Measurements from ENCODE around the gene KRAS. TPM values are rescaled to one million over a fixed set of nuclear protein-coding genes. Genes with fewer than 3 reads are reported as not detected.
A peak's percentile ranks its signal among the peaks of the same experiment; 100 is the strongest.

The KRAS gene
- polyA plus RNA-seq, 2 donors = 9.6 to 12.1 TPM

- no peaks in the 10 kb centered on the region for H3K9me3 ChIP-seq (ENCODE audit: control insufficient read depth in 2 of 2, insufficient read depth in 1 of 2, low read depth in 1 of 2, low read length in 1 of 2)
- no peaks in the 10 kb centered on the region for H3K36me3 ChIP-seq (ENCODE audit: control insufficient read depth in 2 of 2, insufficient read depth in 2 of 2, low read length in 1 of 2)
- no peaks in the 10 kb centered on the region for H3K4me1 ChIP-seq (ENCODE audit: control insufficient read depth in 2 of 2, insufficient read depth in 2 of 2, low read length in 1 of 2)
- H3K27ac ChIP-seq (ENCODE audit: low read depth in 2 of 2, low read length in 1 of 2) = no peak overlapping the region
- no peaks in the 10 kb centered on the region for H3K27me3 ChIP-seq (ENCODE audit: control insufficient read depth in 1 of 2, insufficient read depth in 2 of 2, low read length in 2 of 2)
- no peak overlapping the region for H3K4me3 ChIP-seq (ENCODE audit: low read depth in 1 of 2, low read length in 2 of 2)
- 94 to 96% methylated on average over 6 of the region's 6 CpGs for WGBS, 2 donors
Measured at GRCh38 chr12:25278269-25278668, 27.5 kb upstream of the KRAS start.

- no peaks in the 10 kb centered on the region for H3K36me3 ChIP-seq (ENCODE audit: control insufficient read depth in 2 of 2, insufficient read depth in 2 of 2, low read length in 1 of 2)
- no peak overlapping the region for H3K4me3 ChIP-seq (ENCODE audit: low read depth in 1 of 2, low read length in 2 of 2)
- no peaks in the 10 kb centered on the region for H3K9me3 ChIP-seq (ENCODE audit: control insufficient read depth in 2 of 2, insufficient read depth in 1 of 2, low read depth in 1 of 2, low read length in 1 of 2)
- peak overlapping the region in 1 of 2 donors; percentile 7 for H3K27ac ChIP-seq (ENCODE audit: low read depth in 2 of 2, low read length in 1 of 2)
- H3K27me3 ChIP-seq (ENCODE audit: control insufficient read depth in 1 of 2, insufficient read depth in 2 of 2, low read length in 2 of 2) = no peaks in the 10 kb centered on the region
- no peaks in the 10 kb centered on the region for H3K4me1 ChIP-seq (ENCODE audit: control insufficient read depth in 2 of 2, insufficient read depth in 2 of 2, low read length in 1 of 2)
- 70 to 71% methylated on average over 4 of the region's 4 CpGs for WGBS, 2 donors
Measured at GRCh38 chr12:25276199-25276937, 25.6 kb upstream of the KRAS start.

- no peaks in the 10 kb centered on the region for H3K4me1 ChIP-seq (ENCODE audit: control insufficient read depth in 2 of 2, insufficient read depth in 2 of 2, low read length in 1 of 2)
- 64 to 77% methylated on average over 4 of the region's 4 CpGs for WGBS, 2 donors
Measured at GRCh38 chr12:25271486-25272098, 20.9 kb upstream of the KRAS start.

GRCh38 chr12:25269701-25270100 is 19.0 kb upstream of the KRAS start:
- H3K27ac ChIP-seq (ENCODE audit: low read depth in 2 of 2, low read length in 1 of 2) = no peak overlapping the region
- H3K4me1 ChIP-seq (ENCODE audit: control insufficient read depth in 2 of 2, insufficient read depth in 2 of 2, low read length in 1 of 2) = no peaks in the 10 kb centered on the region
- no peak overlapping the region for H3K4me3 ChIP-seq (ENCODE audit: low read depth in 1 of 2, low read length in 2 of 2)
- no peaks in the 10 kb centered on the region for H3K36me3 ChIP-seq (ENCODE audit: control insufficient read depth in 2 of 2, insufficient read depth in 2 of 2, low read length in 1 of 2)
- WGBS, 2 donors = 89 to 90% methylated on average over 2 of the region's 2 CpGs
- H3K27me3 ChIP-seq (ENCODE audit: control insufficient read depth in 1 of 2, insufficient read depth in 2 of 2, low read length in 2 of 2) = no peaks in the 10 kb centered on the region
- no peaks in the 10 kb centered on the region for H3K9me3 ChIP-seq (ENCODE audit: control insufficient read depth in 2 of 2, insufficient read depth in 1 of 2, low read depth in 1 of 2, low read length in 1 of 2)

More at GRCh38 chr12:25271486-25272098, 20.9 kb upstream of the KRAS start:
- Histone ChIP-seq H3K4me3 (ENCODE audit: low read depth in 1 of 2, low read length in 2 of 2) (no peak overlapping the region), H3K9me3 (ENCODE audit: control insufficient read depth in 2 of 2, insufficient read depth in 1 of 2, low read depth in 1 of 2, low read length in 1 of 2) (no peaks in the 10 kb centered on the region), H3K36me3 (ENCODE audit: control insufficient read depth in 2 of 2, insufficient read depth in 2 of 2, low read length in 1 of 2) (no peaks in the 10 kb centered on the region), H3K27ac (ENCODE audit: low read depth in 2 of 2, low read length in 1 of 2) (no peak overlapping the region), H3K27me3 (ENCODE audit: control insufficient read depth in 1 of 2, insufficient read depth in 2 of 2, low read length in 2 of 2) (no peaks in the 10 kb centered on the region)

- Histone ChIP-seq H3K36me3 (ENCODE audit: control insufficient read depth in 2 of 2, insufficient read depth in 2 of 2, low read length in 1 of 2) (no peaks in the 10 kb centered on the region), H3K9me3 (ENCODE audit: control insufficient read depth in 2 of 2, insufficient read depth in 1 of 2, low read depth in 1 of 2, low read length in 1 of 2) (no peaks in the 10 kb centered on the region)
Measured at GRCh38 chr12:25266497-25266896, 15.8 kb upstream of the KRAS start.

GRCh38 chr12:25264862-25265261 is 14.1 kb upstream of the KRAS start:
- 50 to 52% methylated on average over 1 of the region's 1 CpG for WGBS, 2 donors
- H3K4me1 ChIP-seq (ENCODE audit: control insufficient read depth in 2 of 2, insufficient read depth in 2 of 2, low read length in 1 of 2) = no peaks in the 10 kb centered on the region
- H3K36me3 ChIP-seq (ENCODE audit: control insufficient read depth in 2 of 2, insufficient read depth in 2 of 2, low read length in 1 of 2) = no peaks in the 10 kb centered on the region
- H3K9me3 ChIP-seq (ENCODE audit: control insufficient read depth in 2 of 2, insufficient read depth in 1 of 2, low read depth in 1 of 2, low read length in 1 of 2) = no peaks in the 10 kb centered on the region
- no peak overlapping the region for H3K4me3 ChIP-seq (ENCODE audit: low read depth in 1 of 2, low read length in 2 of 2)
- no peaks in the 10 kb centered on the region for H3K27me3 ChIP-seq (ENCODE audit: control insufficient read depth in 1 of 2, insufficient read depth in 2 of 2, low read length in 2 of 2)
- H3K27ac ChIP-seq (ENCODE audit: low read depth in 2 of 2, low read length in 1 of 2) = no peak overlapping the region

More at GRCh38 chr12:25266497-25266896, 15.8 kb upstream of the KRAS start:
- Histone ChIP-seq H3K27ac (ENCODE audit: low read depth in 2 of 2, low read length in 1 of 2) (no peak overlapping the region), H3K27me3 (ENCODE audit: control insufficient read depth in 1 of 2, insufficient read depth in 2 of 2, low read length in 2 of 2) (no peaks in the 10 kb centered on the region), H3K4me1 (ENCODE audit: control insufficient read depth in 2 of 2, insufficient read depth in 2 of 2, low read length in 1 of 2) (no peaks in the 10 kb centered on the region), H3K4me3 (ENCODE audit: low read depth in 1 of 2, low read length in 2 of 2) (no peak overlapping the region)

GRCh38 chr12:25264114-25264513 is 13.4 kb upstream of the KRAS start:
- Histone ChIP-seq H3K4me3 (ENCODE audit: low read depth in 1 of 2, low read length in 2 of 2) (no peak overlapping the region), H3K27me3 (ENCODE audit: control insufficient read depth in 1 of 2, insufficient read depth in 2 of 2, low read length in 2 of 2) (no peaks in the 10 kb centered on the region), H3K27ac (ENCODE audit: low read depth in 2 of 2, low read length in 1 of 2) (no peak overlapping the region), H3K4me1 (ENCODE audit: control insufficient read depth in 2 of 2, insufficient read depth in 2 of 2, low read length in 1 of 2) (no peaks in the 10 kb centered on the region), H3K9me3 (ENCODE audit: control insufficient read depth in 2 of 2, insufficient read depth in 1 of 2, low read depth in 1 of 2, low read length in 1 of 2) (no peaks in the 10 kb centered on the region), H3K36me3 (ENCODE audit: control insufficient read depth in 2 of 2, insufficient read depth in 2 of 2, low read length in 1 of 2) (no peaks in the 10 kb centered on the region)
- WGBS, 2 donors = 6 to 38% methylated on average over 1 of the region's 1 CpG

GRCh38 chr12:25263594-25263993 is 12.9 kb upstream of the KRAS start:
- no peak overlapping the region for H3K27ac ChIP-seq (ENCODE audit: low read depth in 2 of 2, low read length in 1 of 2)
- no peaks in the 10 kb centered on the region for H3K27me3 ChIP-seq (ENCODE audit: control insufficient read depth in 1 of 2, insufficient read depth in 2 of 2, low read length in 2 of 2)
- 88 to 93% methylated on average over 4 of the region's 4 CpGs for WGBS, 2 donors
- no peaks in the 10 kb centered on the region for H3K9me3 ChIP-seq (ENCODE audit: control insufficient read depth in 2 of 2, insufficient read depth in 1 of 2, low read depth in 1 of 2, low read length in 1 of 2)
- no peaks in the 10 kb centered on the region for H3K36me3 ChIP-seq (ENCODE audit: control insufficient read depth in 2 of 2, insufficient read depth in 2 of 2, low read length in 1 of 2)
- H3K4me3 ChIP-seq (ENCODE audit: low read depth in 1 of 2, low read length in 2 of 2) = no peak overlapping the region
- H3K4me1 ChIP-seq (ENCODE audit: control insufficient read depth in 2 of 2, insufficient read depth in 2 of 2, low read length in 1 of 2) = no peaks in the 10 kb centered on the region

GRCh38 chr12:25262389-25263074 is 11.8 kb upstream of the KRAS start:
- no peak overlapping the region for H3K4me3 ChIP-seq (ENCODE audit: low read depth in 1 of 2, low read length in 2 of 2)
- no peaks in the 10 kb centered on the region for H3K9me3 ChIP-seq (ENCODE audit: control insufficient read depth in 2 of 2, insufficient read depth in 1 of 2, low read depth in 1 of 2, low read length in 1 of 2)
- WGBS, 2 donors = 86 to 98% methylated on average over 1 of the region's 1 CpG
- H3K4me1 ChIP-seq (ENCODE audit: control insufficient read depth in 2 of 2, insufficient read depth in 2 of 2, low read length in 1 of 2) = no peaks in the 10 kb centered on the region
- no peak overlapping the region for H3K27ac ChIP-seq (ENCODE audit: low read depth in 2 of 2, low read length in 1 of 2)
- no peaks in the 10 kb centered on the region for H3K27me3 ChIP-seq (ENCODE audit: control insufficient read depth in 1 of 2, insufficient read depth in 2 of 2, low read length in 2 of 2)
- no peaks in the 10 kb centered on the region for H3K36me3 ChIP-seq (ENCODE audit: control insufficient read depth in 2 of 2, insufficient read depth in 2 of 2, low read length in 1 of 2)
